ENCODE measurements around the gene UNC13D. TPM values are rescaled to one million over a fixed set of nuclear protein-coding genes. Genes with fewer than 3 reads are reported as not detected.

Gene UNC13D
- total and polyA plus RNA-seq, 10 donors, result 36.4 to 187 (median 120) TPM

- peak in 2 of 3 donors; percentile 9 to 25 for TF ChIP-seq POLR2AphosphoS5 (IDR thresholded peaks at IDR 0.05)
- TF ChIP-seq POLR2A (IDR thresholded peaks at IDR 0.05), result no peak
- Histone ChIP-seq H3K27ac (no peak overlapping the region), H3K36me3 (peaks cover 0 to 100% (median 96%) of the 10 kb centered on the region in 6 donors), H3K4me3 (no peak overlapping the region), H3K9me3 (no peaks in the 10 kb centered on the region), H3K27me3 (replicated peaks in 1 of 7) (no peaks in the 10 kb centered on the region), H3K4me1 (peaks cover 0 to 8% (median 0%) of the 10 kb centered on the region in 6 donors)
- 85 to 96% (median 94%) methylated on average over 5 to 9 of the region's 9 CpGs for WGBS, 5 donors
- no peak for DNase-seq
- intact Hi-C loops (cut with DNase I; ENCODE audit: low total_unique reads), result no loop called here
Observed at GRCh38 chr17:75816693-75817092, 27.5 kb downstream of the UNC13D start.

GRCh38 chr17:75815399-75815798 lies 28.8 kb downstream of the UNC13D start:
- H3K27me3 ChIP-seq (replicated peaks in 1 of 7), result no peaks in the 10 kb centered on the region
- H3K4me1 ChIP-seq, result no peaks in the 10 kb centered on the region
- TF ChIP-seq POLR2AphosphoS5 (IDR thresholded peaks at IDR 0.05), result no peak
- TF ChIP-seq POLR2A (IDR thresholded peaks at IDR 0.05), result no peak
- no peak overlapping the region for H3K4me3 ChIP-seq
- DNase-seq, result no peak
- intact Hi-C loops (cut with DNase I; ENCODE audit: low total_unique reads), result no loop called here
- H3K9me3 ChIP-seq, result no peaks in the 10 kb centered on the region
- WGBS, 5 donors, result 86 to 96% (median 92%) methylated on average over 3 of the region's 3 CpGs
- peaks cover 0 to 100% (median 96%) of the 10 kb centered on the region in 6 donors for H3K36me3 ChIP-seq
- H3K27ac ChIP-seq, result no peak overlapping the region

- no peak overlapping the region for H3K4me3 ChIP-seq
- TF ChIP-seq, protein P1, sequence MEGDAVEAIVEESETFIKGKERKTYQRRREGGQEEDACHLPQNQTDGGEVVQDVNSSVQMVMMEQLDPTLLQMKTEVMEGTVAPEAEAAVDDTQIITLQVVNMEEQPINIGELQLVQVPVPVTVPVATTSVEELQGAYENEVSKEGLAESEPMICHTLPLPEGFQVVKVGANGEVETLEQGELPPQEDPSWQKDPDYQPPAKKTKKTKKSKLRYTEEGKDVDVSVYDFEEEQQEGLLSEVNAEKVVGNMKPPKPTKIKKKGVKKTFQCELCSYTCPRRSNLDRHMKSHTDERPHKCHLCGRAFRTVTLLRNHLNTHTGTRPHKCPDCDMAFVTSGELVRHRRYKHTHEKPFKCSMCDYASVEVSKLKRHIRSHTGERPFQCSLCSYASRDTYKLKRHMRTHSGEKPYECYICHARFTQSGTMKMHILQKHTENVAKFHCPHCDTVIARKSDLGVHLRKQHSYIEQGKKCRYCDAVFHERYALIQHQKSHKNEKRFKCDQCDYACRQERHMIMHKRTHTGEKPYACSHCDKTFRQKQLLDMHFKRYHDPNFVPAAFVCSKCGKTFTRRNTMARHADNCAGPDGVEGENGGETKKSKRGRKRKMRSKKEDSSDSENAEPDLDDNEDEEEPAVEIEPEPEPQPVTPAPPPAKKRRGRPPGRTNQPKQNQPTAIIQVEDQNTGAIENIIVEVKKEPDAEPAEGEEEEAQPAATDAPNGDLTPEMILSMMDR (IDR thresholded peaks at IDR 0.05 in 8 of 11, conservative IDR thresholded peaks at IDR 0.05 in 3 of 11), result no peak
- TF ChIP-seq POLR2AphosphoS5 (IDR thresholded peaks at IDR 0.05) (peak in 1 of 3 donors; percentile 37), POLR2A (IDR thresholded peaks at IDR 0.05) (no peak)
- 90 to 95% (median 92%) methylated on average over 12 to 13 of the region's 13 CpGs for WGBS, 5 donors
- no peaks in the 10 kb centered on the region for H3K4me1 ChIP-seq
- peaks cover 0 to 100% (median 96%) of the 10 kb centered on the region in 6 donors for H3K36me3 ChIP-seq
- H3K27ac ChIP-seq, result no peak overlapping the region
- H3K9me3 ChIP-seq, result no peaks in the 10 kb centered on the region
- no peaks in the 10 kb centered on the region for H3K27me3 ChIP-seq (replicated peaks in 1 of 7)
- no peak for DNase-seq
- intact Hi-C loops (cut with DNase I; ENCODE audit: low total_unique reads), result no loop called here
Observed at GRCh38 chr17:75814900-75815373, 29.3 kb downstream of the UNC13D start.

DNA sequence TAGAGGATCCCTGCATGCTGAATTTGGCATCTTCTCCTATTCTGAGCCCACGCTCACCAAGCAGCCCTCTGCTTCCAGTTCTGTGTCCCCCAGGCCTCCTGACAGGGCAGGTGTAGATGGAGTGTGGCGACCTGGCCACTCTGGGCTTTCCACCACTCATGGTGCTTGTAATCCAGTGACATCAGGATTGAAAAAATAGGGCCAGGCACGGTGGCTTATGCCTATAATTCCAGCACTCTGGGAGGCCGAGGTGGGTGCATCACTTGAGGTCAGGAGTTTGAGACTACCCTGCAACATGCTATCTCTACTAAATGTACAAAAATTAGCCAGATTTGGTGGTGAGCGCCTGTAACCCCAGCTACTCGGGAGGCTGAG lies 30.2 kb downstream of the UNC13D start:
- H3K27ac ChIP-seq, result no peak overlapping the region
- H3K9me3 ChIP-seq, result no peaks in the 10 kb centered on the region
- intact Hi-C loops (cut with DNase I; ENCODE audit: low total_unique reads), result no loop called here
- no peak for TF ChIP-seq POLR2A (IDR thresholded peaks at IDR 0.05)
- TF ChIP-seq POLR2AphosphoS5 (IDR thresholded peaks at IDR 0.05), result no peak
- TF ChIP-seq, protein P1 (IDR thresholded peaks at IDR 0.05 in 8 of 11, conservative IDR thresholded peaks at IDR 0.05 in 3 of 11), result no peak
- peaks cover 0 to 5% (median 0%) of the 10 kb centered on the region in 6 donors for H3K4me1 ChIP-seq
- H3K4me3 ChIP-seq, result no peak overlapping the region
- WGBS, 5 donors, result 88 to 96% (median 94%) methylated on average over 5 to 6 of the region's 6 CpGs
- peaks cover 0 to 99% (median 92%) of the 10 kb centered on the region in 6 donors for H3K36me3 ChIP-seq
- H3K27me3 ChIP-seq (replicated peaks in 1 of 7), result no peaks in the 10 kb centered on the region
- no peak for DNase-seq

GRCh38 chr17:75813081-75814020 lies 30.9 kb downstream of the UNC13D start:
- H3K4me3 ChIP-seq, result no peak overlapping the region
- intact Hi-C loops (cut with DNase I; ENCODE audit: low total_unique reads), result no loop called here
- peaks cover 0 to 94% (median 86%) of the 10 kb centered on the region in 6 donors for H3K36me3 ChIP-seq
- no peak overlapping the region for H3K27ac ChIP-seq
- no peaks in the 10 kb centered on the region for H3K27me3 ChIP-seq (replicated peaks in 1 of 7)
- TF ChIP-seq POLR2A (IDR thresholded peaks at IDR 0.05) (no peak), POLR2AphosphoS5 (IDR thresholded peaks at IDR 0.05) (peak in 1 of 3 donors; percentile 22)
- TF ChIP-seq, protein P1 (IDR thresholded peaks at IDR 0.05 in 8 of 11, conservative IDR thresholded peaks at IDR 0.05 in 3 of 11), result no peak
- peaks cover 0 to 9% (median 4%) of the 10 kb centered on the region in 6 donors for H3K4me1 ChIP-seq
- DNase-seq, result peak; percentile 66
- no peaks in the 10 kb centered on the region for H3K9me3 ChIP-seq
- 93 to 97% (median 95%) methylated on average over 19 to 24 of the region's 24 CpGs for WGBS, 5 donors
